Left ventricle myocardium inferior (tissue), 1 donor: Measurements from ENCODE around the gene FRMD4A. TPM values are rescaled to one million over a fixed set of nuclear protein-coding genes. Genes with fewer than 3 reads are reported as not detected.

Source experiments
- DNase-seq: peaks from one replicate; pipeline ENCODE4 v3.0.0-alpha.2; 2020
- H3K27ac ChIP-seq: fragments of 200-600 bp; replicated peaks from 2 replicates; pipeline ENCODE4 v1.8.0; 2021
- H3K27me3 ChIP-seq: fragments of 200-600 bp; 2 replicates; pipeline ENCODE4 v1.8.0; 2021; ENCODE audit warnings: low read depth
- H3K36me3 ChIP-seq: fragments of 200-600 bp; 2 replicates; pipeline ENCODE4 v1.8.0; 2021
- H3K4me1 ChIP-seq: fragments of 200-600 bp; 2 replicates; pipeline ENCODE4 v1.8.0; 2021
- H3K4me3 ChIP-seq: fragments of 200-600 bp; 2 replicates; pipeline ENCODE4 v1.8.0; 2021; ENCODE audit warnings: mild to moderate bottlenecking, moderate library complexity
- H3K9me3 ChIP-seq: fragments of 200-600 bp; replicated peaks from 2 replicates; pipeline ENCODE4 v1.8.0; 2021
- CTCF ChIP-seq: fragments of 200-600 bp; IDR thresholded peaks from 2 replicates; pipeline ENCODE4 v1.8.0; 2021; ENCODE audit warnings: antibody characterized with exemption, mild to moderate bottlenecking, borderline replicate concordance
- intact Hi-C: fragments of 100-400 bp; cut with micrococcal nuclease; formaldehyde crosslinking; loops from one replicate; pipeline ENCODE4 v1.11.0; 2022
- total RNA-seq: library from RNA; stranded (reverse); fragmentation: NEBNext Ultra II Directional; extraction: Animal tissue kit (Norgen Biotek cat#: 25700); gene quantifications from one replicate; pipeline ENCODE4 v1.2.1, GENCODE V29; 2021
- donor health status: DM: no; HTN: yes; CAD: no; lungs with severe emphysema.

Gene FRMD4A
- total RNA-seq, 1 donor from 2014 or later, result 26.1 TPM

GRCh38 chr10:13632884-13633440, 697.8 kb downstream of the FRMD4A start:
- H3K4me3 ChIP-seq, result no peak overlapping the region
- H3K27me3 ChIP-seq, result no peaks in the 10 kb centered on the region
- no peak for TF ChIP-seq CTCF
- H3K9me3 ChIP-seq, result no peaks in the 10 kb centered on the region
- H3K36me3 ChIP-seq, result peaks cover 19% of the 10 kb centered on the region
- peak; percentile 61 for DNase-seq
- H3K4me1 ChIP-seq, result peaks cover 22% of the 10 kb centered on the region
- intact Hi-C loops, result no loop called here
- H3K27ac ChIP-seq, result peak overlapping the region; percentile 88

- intact Hi-C loops, result no loop called here
- Histone ChIP-seq H3K4me1 (peaks cover 22% of the 10 kb centered on the region), H3K27ac (peak overlapping the region; percentile 88), H3K27me3 (no peaks in the 10 kb centered on the region), H3K9me3 (no peaks in the 10 kb centered on the region), H3K4me3 (no peak overlapping the region), H3K36me3 (peaks cover 24% of the 10 kb centered on the region)
- no peak for DNase-seq
- no peak for TF ChIP-seq CTCF
Observed at GRCh38 chr10:13632440-13632839, 698.3 kb downstream of the FRMD4A start.

GRCh38 chr10:13631594-13631993, 699.1 kb downstream of the FRMD4A start:
- intact Hi-C loops, result no loop called here
- no peak for DNase-seq

GRCh38 chr10:13630231-13630630, 700.5 kb downstream of the FRMD4A start:
- Histone ChIP-seq H3K4me3 (no peak overlapping the region), H3K4me1 (peaks cover 22% of the 10 kb centered on the region), H3K27me3 (no peaks in the 10 kb centered on the region), H3K9me3 (no peaks in the 10 kb centered on the region), H3K27ac (no peak overlapping the region), H3K36me3 (peaks cover 37% of the 10 kb centered on the region)
- TF ChIP-seq CTCF, result no peak
- no peak for DNase-seq
- intact Hi-C loops, result no loop called here

More at GRCh38 chr10:13631594-13631993, 699.1 kb downstream of the FRMD4A start:
- no peaks in the 10 kb centered on the region for H3K9me3 ChIP-seq
- no peaks in the 10 kb centered on the region for H3K27me3 ChIP-seq
- no peak overlapping the region for H3K4me3 ChIP-seq
- H3K4me1 ChIP-seq, result peaks cover 22% of the 10 kb centered on the region
- TF ChIP-seq CTCF, result no peak
- peak overlapping the region; percentile 88 for H3K27ac ChIP-seq
- H3K36me3 ChIP-seq, result peaks cover 30% of the 10 kb centered on the region

GRCh38 chr10:13629116-13629515, 701.6 kb downstream of the FRMD4A start:
- Histone ChIP-seq H3K4me1 (peaks cover 14% of the 10 kb centered on the region), H3K27ac (no peak overlapping the region)

More at GRCh38 chr10:13629116-13629515, 701.6 kb downstream of the FRMD4A start:
- Histone ChIP-seq H3K9me3 (no peaks in the 10 kb centered on the region), H3K27me3 (no peaks in the 10 kb centered on the region), H3K36me3 (peaks cover 37% of the 10 kb centered on the region), H3K4me3 (no peak overlapping the region)
- no peak for TF ChIP-seq CTCF
- DNase-seq, result no peak
- intact Hi-C loops, result no loop called here
